Activated naive CD8-positive, alpha-beta T cell (primary cell): ENCODE results near the gene DHX8.
A peak's percentile ranks its signal among the peaks of the same experiment; 100 is the strongest.
"Not testable (repeated sequence)": the region's sequence is repeated elsewhere in the genome, so short reads cannot be mapped to it uniquely, and the experiment has no call there.

Experiments used
- H3K27ac Mint-ChIP-seq: one replicate; pipeline ENCODE4 v1.8.0; 2021; ENCODE audit warnings: mixed read lengths
- H3K27me3 Mint-ChIP-seq: one replicate; pipeline ENCODE4 v1.8.0; 2021; ENCODE audit warnings: mixed read lengths
- H3K36me3 Mint-ChIP-seq: one replicate; pipeline ENCODE4 v1.8.0; 2021; ENCODE audit warnings: mixed read lengths
- H3K4me1 Mint-ChIP-seq: one replicate; pipeline ENCODE4 v1.8.0; 2021; ENCODE audit warnings: low read depth, mixed read lengths
- H3K4me3 Mint-ChIP-seq: one replicate; pipeline ENCODE4 v1.8.0; 2021; ENCODE audit warnings: mild to moderate bottlenecking, mixed read lengths
- H3K9me3 Mint-ChIP-seq: one replicate; pipeline ENCODE4 v1.8.0; 2021; ENCODE audit warnings: low read depth, mixed read lengths

Gene DHX8

GRCh38 chr17:43475494-43476089 is 8.2 kb upstream of the DHX8 start:
- Mint-ChIP-seq H3K36me3 (no peaks in the 10 kb centered on the region), H3K27ac (no peak overlapping the region), H3K9me3 (no peaks in the 10 kb centered on the region), H3K27me3 (no peaks in the 10 kb centered on the region), H3K4me3 (no peak overlapping the region), H3K4me1 (no peaks in the 10 kb centered on the region)

DNA sequence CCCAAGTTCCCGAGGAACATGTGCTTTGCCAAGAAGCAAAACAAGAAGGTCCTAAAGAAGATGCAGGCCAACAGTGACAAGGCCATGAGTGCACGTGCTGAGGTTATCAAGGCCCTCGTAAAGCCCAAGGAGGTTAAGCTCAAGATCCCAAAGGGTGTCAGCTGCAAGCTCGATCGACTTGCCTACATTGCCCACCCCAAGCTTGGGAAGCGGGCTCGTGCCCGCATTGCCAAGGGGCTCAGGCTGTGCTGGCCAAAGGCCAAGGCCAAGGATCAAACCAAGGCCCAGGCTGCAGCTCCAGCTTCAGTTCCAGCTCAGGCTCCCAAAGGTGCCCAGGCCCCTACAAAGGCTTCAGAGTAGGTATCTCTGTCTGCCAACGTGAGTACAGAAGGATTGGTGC is 7.5 kb upstream of the DHX8 start:
- not testable (repeated sequence) for H3K36me3 Mint-ChIP-seq, H3K27me3 Mint-ChIP-seq, H3K4me3 Mint-ChIP-seq, H3K4me1 Mint-ChIP-seq, H3K27ac Mint-ChIP-seq, H3K9me3 Mint-ChIP-seq

DNA sequence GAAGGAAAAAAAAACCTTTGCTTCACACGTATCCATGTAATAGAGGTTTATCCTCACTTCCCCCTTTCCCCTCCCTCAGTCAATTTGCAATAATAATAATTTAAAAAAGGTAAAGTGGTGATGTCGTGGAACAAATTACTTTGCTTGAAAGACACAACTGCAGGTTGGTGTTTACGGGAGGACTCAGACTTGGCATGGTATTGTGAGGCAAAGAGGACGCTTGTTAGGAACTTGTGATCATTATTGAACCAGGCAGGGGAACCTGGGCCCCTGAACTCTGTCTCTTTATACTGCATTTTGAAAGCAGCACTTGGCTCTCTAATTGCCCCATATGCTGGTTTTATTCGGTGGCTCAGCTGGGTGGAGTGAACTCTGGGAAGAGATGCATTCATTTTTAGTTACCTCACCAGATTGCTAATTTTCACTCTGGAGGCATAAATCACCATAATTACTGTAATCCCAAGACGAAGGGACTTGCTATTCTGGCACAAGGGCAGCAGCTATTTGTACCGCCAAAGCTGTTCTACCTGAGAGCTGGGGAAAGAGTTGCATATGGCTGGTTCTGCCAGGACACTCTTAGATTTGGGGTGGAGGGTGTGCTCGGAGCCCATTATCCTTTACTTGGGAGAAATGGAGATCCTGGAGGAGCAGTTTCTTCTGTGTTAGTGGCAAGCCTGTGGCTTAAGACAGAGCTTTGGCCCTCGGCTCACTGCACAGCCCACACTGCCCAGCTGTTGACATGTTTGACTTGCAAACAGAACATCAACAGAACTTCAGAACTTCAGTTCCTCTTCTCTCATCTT is 5.7 kb upstream of the DHX8 start:
- Mint-ChIP-seq H3K27ac (no peak overlapping the region), H3K4me3 (no peak overlapping the region), H3K27me3 (no peaks in the 10 kb centered on the region), H3K4me1 (peaks cover 1% of the 10 kb centered on the region), H3K9me3 (no peaks in the 10 kb centered on the region), H3K36me3 (no peaks in the 10 kb centered on the region)

DNA sequence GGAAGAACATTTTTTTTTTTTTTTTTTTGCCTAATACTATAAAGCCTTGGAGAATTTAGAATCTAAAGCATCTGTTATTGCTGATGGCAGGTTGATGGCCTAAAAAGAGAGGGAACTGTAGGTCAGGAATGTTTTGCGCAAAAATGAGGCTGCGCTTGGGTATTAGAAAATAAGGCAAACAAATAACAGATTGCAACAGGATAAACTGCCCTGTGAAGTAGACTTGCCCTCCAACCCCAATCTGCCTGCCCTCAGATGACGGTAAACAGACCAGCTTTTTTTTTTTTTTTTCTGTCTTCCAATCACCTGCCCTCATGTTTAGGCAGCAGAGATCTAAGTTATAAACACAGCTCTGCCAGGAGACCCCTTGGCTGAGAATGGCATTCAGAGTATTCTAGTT is 3.8 kb upstream of the DHX8 start:
- Mint-ChIP-seq H3K27ac (no peak overlapping the region), H3K36me3 (no peaks in the 10 kb centered on the region), H3K4me1 (peaks cover 10% of the 10 kb centered on the region), H3K4me3 (no peak overlapping the region), H3K9me3 (no peaks in the 10 kb centered on the region), H3K27me3 (no peaks in the 10 kb centered on the region)

GRCh38 chr17:43482103-43483012 is 1.4 kb upstream of the DHX8 start:
- H3K9me3 Mint-ChIP-seq = no peaks in the 10 kb centered on the region

GRCh38 chr17:43490621-43491020 is 6.8 kb downstream of the DHX8 start:
- Mint-ChIP-seq H3K27ac (no peak overlapping the region), H3K36me3 (peaks cover 11% of the 10 kb centered on the region), H3K4me3 (no peak overlapping the region), H3K4me1 (peaks cover 17% of the 10 kb centered on the region), H3K9me3 (no peaks in the 10 kb centered on the region), H3K27me3 (no peaks in the 10 kb centered on the region)

More at GRCh38 chr17:43482103-43483012, 1.4 kb upstream of the DHX8 start:
- no peaks in the 10 kb centered on the region for H3K27me3 Mint-ChIP-seq
- peak overlapping the region; percentile 93 for H3K27ac Mint-ChIP-seq
- peaks cover 29% of the 10 kb centered on the region for H3K4me1 Mint-ChIP-seq
- no peak overlapping the region for H3K4me3 Mint-ChIP-seq
- H3K36me3 Mint-ChIP-seq = no peaks in the 10 kb centered on the region

DNA sequence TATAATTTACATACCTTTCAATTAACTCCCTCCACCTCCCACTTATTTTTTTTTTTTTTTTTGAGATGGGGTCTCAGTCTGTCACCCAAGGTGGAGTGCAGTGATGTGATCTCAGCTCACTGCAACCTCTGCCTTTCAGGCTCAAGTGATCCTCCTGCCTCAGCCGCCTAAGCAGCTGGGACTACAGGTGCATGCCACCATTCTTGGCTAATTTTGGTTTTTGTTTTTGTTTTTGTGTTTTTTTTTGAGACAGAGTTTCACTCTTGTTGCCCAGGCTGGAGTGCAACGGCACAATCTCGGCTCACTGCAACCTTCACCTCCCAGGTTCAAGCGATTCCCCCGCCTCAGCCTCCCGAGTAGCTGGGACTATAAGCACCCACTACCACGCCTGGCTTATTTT is 25.7 kb downstream of the DHX8 start:
- not testable (repeated sequence) for H3K27ac Mint-ChIP-seq, H3K4me1 Mint-ChIP-seq, H3K4me3 Mint-ChIP-seq, H3K9me3 Mint-ChIP-seq, H3K27me3 Mint-ChIP-seq, H3K36me3 Mint-ChIP-seq

DNA sequence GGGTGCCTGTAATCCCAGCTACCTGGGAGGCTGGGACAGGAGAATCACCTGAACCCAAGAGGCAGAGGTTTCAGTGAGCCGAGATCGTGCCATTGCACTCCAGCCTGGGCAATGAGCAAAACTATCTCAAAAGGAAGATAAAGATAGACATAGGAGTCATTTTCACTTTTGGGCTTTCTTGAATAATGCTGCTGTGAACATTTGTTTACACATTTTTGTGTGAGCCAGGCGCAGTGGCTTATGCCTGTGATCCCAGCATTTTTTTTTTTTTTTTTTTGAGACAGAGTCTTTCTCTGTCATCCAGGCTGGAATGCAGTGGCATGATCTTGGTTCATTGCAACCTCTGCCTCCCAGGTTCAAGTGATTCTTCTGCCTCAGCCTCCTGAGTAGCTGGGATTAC is 27.4 kb downstream of the DHX8 start:
- not testable (repeated sequence) for H3K9me3 Mint-ChIP-seq, H3K27ac Mint-ChIP-seq, H3K4me3 Mint-ChIP-seq, H3K4me1 Mint-ChIP-seq, H3K27me3 Mint-ChIP-seq
- peaks cover 11% of the 10 kb centered on the region for H3K36me3 Mint-ChIP-seq

DNA sequence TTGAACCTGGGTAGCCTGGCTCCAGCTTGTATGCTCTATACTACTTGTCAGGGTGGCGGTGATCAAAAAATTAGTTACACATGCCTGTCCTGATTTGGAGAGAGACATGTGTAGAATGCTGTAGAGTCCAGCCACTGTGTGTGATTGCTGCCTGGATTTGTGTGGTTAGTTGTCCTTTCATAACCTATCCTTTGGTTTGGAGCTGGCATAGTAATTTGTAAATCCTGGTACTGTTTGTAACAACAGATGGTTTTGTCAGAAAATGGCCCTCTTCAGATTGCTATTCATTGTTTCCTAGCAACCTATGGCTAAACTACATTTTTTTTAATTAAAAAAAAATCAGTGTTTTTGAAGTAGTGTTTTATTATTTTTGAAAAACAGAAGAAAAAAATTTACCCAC is 31.9 kb downstream of the DHX8 start:
- Mint-ChIP-seq H3K9me3 (no peaks in the 10 kb centered on the region), H3K36me3 (peaks cover 16% of the 10 kb centered on the region), H3K27me3 (no peaks in the 10 kb centered on the region), H3K27ac (no peak overlapping the region), H3K4me1 (no peaks in the 10 kb centered on the region), H3K4me3 (no peak overlapping the region)

- Mint-ChIP-seq H3K36me3 (peaks cover 20% of the 10 kb centered on the region), H3K27ac (no peak overlapping the region), H3K4me1 (no peaks in the 10 kb centered on the region)
These were observed 33.4 kb downstream of the DHX8 start for GRCh38 chr17:43517161-43517560.

DNA sequence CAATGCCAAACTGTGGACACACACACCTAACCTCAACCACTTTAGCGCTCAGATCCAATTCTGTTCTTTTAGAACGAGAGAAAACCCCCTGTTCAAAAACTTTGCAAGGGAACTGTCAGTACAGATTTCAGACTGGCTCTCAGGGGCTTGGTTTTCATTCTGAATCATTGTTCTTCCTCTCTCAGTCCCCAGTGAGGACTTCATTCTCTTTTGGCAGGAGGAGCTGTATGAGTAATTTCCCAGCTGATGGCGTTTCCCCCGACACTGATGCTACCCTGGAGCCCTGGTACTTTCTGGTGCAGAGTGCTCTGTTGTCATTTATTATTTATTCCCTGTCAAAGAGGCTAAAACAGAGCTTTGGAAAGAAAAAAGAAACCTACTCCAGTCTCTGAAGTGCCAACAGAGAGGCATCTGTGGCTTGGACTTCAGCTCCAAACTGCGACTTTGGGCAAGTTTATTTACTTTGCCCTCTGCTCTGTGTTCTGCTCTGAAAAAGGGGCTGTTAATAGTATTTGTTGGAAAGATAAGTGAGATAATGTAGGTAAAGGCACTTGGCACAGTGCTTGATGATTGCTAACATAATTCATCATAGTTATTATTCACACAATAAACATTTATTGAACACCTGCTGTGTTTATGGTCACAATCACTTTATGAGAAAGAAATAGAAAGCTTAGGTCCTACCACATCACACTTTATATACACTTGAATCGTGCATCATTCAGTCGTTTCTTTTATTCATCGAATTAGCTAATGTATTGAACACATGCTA is 34.0 kb downstream of the DHX8 start:
- Mint-ChIP-seq H3K4me1 (no peaks in the 10 kb centered on the region), H3K4me3 (no peak overlapping the region), H3K9me3 (no peaks in the 10 kb centered on the region), H3K36me3 (peaks cover 18% of the 10 kb centered on the region), H3K27me3 (no peaks in the 10 kb centered on the region), H3K27ac (no peak overlapping the region)

More at GRCh38 chr17:43517161-43517560, 33.4 kb downstream of the DHX8 start:
- Mint-ChIP-seq H3K4me3 (no peak overlapping the region), H3K9me3 (no peaks in the 10 kb centered on the region), H3K27me3 (no peaks in the 10 kb centered on the region)

GRCh38 chr17:43521389-43521788 is 37.6 kb downstream of the DHX8 start:
- H3K4me3 Mint-ChIP-seq = no peak overlapping the region
- H3K27me3 Mint-ChIP-seq = no peaks in the 10 kb centered on the region
- H3K4me1 Mint-ChIP-seq = no peaks in the 10 kb centered on the region
- H3K36me3 Mint-ChIP-seq = peaks cover 14% of the 10 kb centered on the region
- H3K9me3 Mint-ChIP-seq = no peaks in the 10 kb centered on the region
- H3K27ac Mint-ChIP-seq = no peak overlapping the region

- Mint-ChIP-seq H3K4me3 (no peak overlapping the region), H3K9me3 (no peaks in the 10 kb centered on the region), H3K36me3 (peaks cover 12% of the 10 kb centered on the region), H3K4me1 (peaks cover 3% of the 10 kb centered on the region), H3K27ac (no peak overlapping the region), H3K27me3 (no peaks in the 10 kb centered on the region)
These were observed 41.3 kb downstream of the DHX8 start for GRCh38 chr17:43524945-43525575.

- H3K4me1 Mint-ChIP-seq = peaks cover 3% of the 10 kb centered on the region
- no peak overlapping the region for H3K4me3 Mint-ChIP-seq
- H3K9me3 Mint-ChIP-seq = no peaks in the 10 kb centered on the region
- no peak overlapping the region for H3K27ac Mint-ChIP-seq
- H3K36me3 Mint-ChIP-seq = peaks cover 3% of the 10 kb centered on the region
- no peaks in the 10 kb centered on the region for H3K27me3 Mint-ChIP-seq
These were observed 43.3 kb downstream of the DHX8 start for GRCh38 chr17:43526886-43527648.
